SK-N-MC (cell line): ENCODE data around the gene VSX2.

Experiments
- EZH2 ChIP-seq: fragments of 200-600 bp; sonication (generic); IDR thresholded peaks from one replicate; pipeline ENCODE4 v1.6.1; 2017; ENCODE audit warnings: antibody characterized with exemption
- FOXP2 ChIP-seq: optimal IDR thresholded peaks from 2 replicates; pipeline ENCODE3; 2011; ENCODE audit warnings: mild to moderate bottlenecking, moderate library complexity; ENCODE audit not compliant: insufficient read depth; ENCODE audit errors: extremely low read length, control extremely low read depth
- POLR2AphosphoS5 ChIP-seq: IDR thresholded peaks from 2 replicates; pipeline ENCODE4 v1.6.1; 2012; ENCODE audit warnings: mild to moderate bottlenecking, low read depth, low read length, borderline replicate concordance

DNA sequence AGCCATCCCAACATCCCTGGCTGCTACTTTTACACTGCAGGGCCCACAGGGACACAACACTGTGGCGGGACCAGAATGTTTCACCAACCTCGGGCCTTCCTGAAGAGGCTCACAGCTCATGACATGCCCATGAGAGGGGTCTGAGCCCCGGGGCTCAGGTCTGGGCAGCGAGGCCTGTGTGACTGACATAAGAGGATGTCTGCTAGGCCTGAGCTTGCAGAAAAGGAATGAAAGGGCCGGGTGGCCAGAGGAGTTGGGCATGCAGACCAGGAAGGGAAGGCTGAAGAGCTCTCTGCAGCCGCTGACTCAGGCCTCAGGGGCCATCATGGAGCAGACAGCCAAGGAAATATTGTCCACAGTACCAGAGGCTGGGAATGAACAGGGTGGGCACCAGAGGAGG lies 18.3 kb upstream of the VSX2 start:
- TF ChIP-seq POLR2AphosphoS5 (no peak), EZH2 (no peak), FOXP2 (no peak)
